H1 (cell line): ENCODE results near the gene KREMEN1.

Source experiments
- ASH2L ChIP-seq: fragments of 200-600, 300-600 bp; sonication (generic); IDR thresholded peaks from one replicate; pipeline ENCODE4 v1.7.1; 2017; ENCODE audit warnings: low read length
- EGR1 ChIP-seq: IDR thresholded peaks from 2 replicates; pipeline ENCODE4 v1.6.1; 2011; ENCODE audit warnings: low read depth, low read length, borderline replicate concordance
- EP300 ChIP-seq, 2 experiments: IDR thresholded peaks; 1 replicate in 1 of 2; 2 replicates in 1 of 2; pipeline ENCODE4 v1.6.1; 2011 to 2012; ENCODE audit warnings: low read depth in 2 of 2, low read length in 2 of 2, mild to moderate bottlenecking in 2 of 2, borderline replicate concordance in 1 of 2, inconsistent platforms in 1 of 2, moderate library complexity in 1 of 2
- KDM4A ChIP-seq: IDR thresholded peaks from one replicate; pipeline ENCODE4 v1.7.1; 2012; ENCODE audit warnings: low read depth, mild to moderate bottlenecking, moderate library complexity, low read length, inconsistent platforms; ENCODE audit not compliant: severe bottlenecking
- RXRA ChIP-seq: IDR thresholded peaks from 2 replicates; pipeline ENCODE4 v1.6.1; 2011; ENCODE audit warnings: low read depth, mild to moderate bottlenecking, low read length, moderate library complexity; ENCODE audit not compliant: insufficient read depth
- TEAD4 ChIP-seq: IDR thresholded peaks from 2 replicates; pipeline ENCODE4 v1.6.1; 2012; ENCODE audit warnings: low read depth, low read length, inconsistent platforms, mixed read lengths
- YY1 ChIP-seq: IDR thresholded peaks from 2 replicates; pipeline ENCODE4 v1.6.1; 2011; ENCODE audit warnings: low read depth, mild to moderate bottlenecking, low read length
- TF ChIP-seq, protein P1 (sequence below), 3 experiments: IDR thresholded peaks; 1 replicate in 2 of 3; 2 replicates in 1 of 3; pipeline versions ENCODE4 v1.5.1 to v1.6.1; 2011; ENCODE audit warnings: low read length in 3 of 3, mild to moderate bottlenecking in 3 of 3, inconsistent platforms in 2 of 3, low read depth in 1 of 3, moderate library complexity in 1 of 3; ENCODE audit not compliant: insufficient read depth in 1 of 3; ENCODE audit errors: control extremely low read depth in 1 of 3

DNA sequence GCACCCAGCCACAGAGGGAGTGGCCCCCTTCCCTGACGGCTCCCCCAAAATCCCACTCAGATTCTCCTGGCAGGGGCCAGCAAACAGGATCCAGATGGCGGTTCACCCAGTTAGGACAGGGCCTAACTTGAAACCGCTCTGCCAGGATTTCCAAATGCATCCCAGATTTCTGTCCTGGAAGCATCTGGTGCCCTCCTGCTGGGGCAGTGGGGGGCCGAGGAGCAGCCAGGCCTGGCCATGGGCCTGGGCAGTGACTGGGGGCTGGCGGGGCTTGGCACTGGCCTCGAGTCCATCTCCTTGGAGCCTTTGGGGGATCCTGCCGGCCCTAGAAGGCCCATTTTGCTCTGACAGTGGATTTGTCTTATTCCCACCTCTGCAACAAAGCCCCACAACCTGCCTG, 115.0 kb downstream of the KREMEN1 start:
- TF ChIP-seq, protein P1, sequence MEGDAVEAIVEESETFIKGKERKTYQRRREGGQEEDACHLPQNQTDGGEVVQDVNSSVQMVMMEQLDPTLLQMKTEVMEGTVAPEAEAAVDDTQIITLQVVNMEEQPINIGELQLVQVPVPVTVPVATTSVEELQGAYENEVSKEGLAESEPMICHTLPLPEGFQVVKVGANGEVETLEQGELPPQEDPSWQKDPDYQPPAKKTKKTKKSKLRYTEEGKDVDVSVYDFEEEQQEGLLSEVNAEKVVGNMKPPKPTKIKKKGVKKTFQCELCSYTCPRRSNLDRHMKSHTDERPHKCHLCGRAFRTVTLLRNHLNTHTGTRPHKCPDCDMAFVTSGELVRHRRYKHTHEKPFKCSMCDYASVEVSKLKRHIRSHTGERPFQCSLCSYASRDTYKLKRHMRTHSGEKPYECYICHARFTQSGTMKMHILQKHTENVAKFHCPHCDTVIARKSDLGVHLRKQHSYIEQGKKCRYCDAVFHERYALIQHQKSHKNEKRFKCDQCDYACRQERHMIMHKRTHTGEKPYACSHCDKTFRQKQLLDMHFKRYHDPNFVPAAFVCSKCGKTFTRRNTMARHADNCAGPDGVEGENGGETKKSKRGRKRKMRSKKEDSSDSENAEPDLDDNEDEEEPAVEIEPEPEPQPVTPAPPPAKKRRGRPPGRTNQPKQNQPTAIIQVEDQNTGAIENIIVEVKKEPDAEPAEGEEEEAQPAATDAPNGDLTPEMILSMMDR (IDR thresholded peaks at IDR 0.05; ENCODE audit: control extremely low read depth in 1 of 3, insufficient read depth in 1 of 3, low read depth in 1 of 3, low read length in 3 of 3), result no peak
- no peak for TF ChIP-seq KDM4A
- TF ChIP-seq ASH2L, result no peak
- TF ChIP-seq EGR1, result no peak
- no peak for TF ChIP-seq RXRA
- no peak for TF ChIP-seq EP300 (IDR thresholded peaks at IDR 0.05; ENCODE audit: borderline replicate concordance in 1 of 2, low read depth in 2 of 2, low read length in 2 of 2)
- no peak for TF ChIP-seq TEAD4
- no peak for TF ChIP-seq YY1
